SK-N-SH treated with all-trans-retinoic acid at 6 μM for 48 hours (cell line): ENCODE data around the gene RHEX.
"Not testable (repeated sequence)": the region's sequence is repeated elsewhere in the genome, so short reads cannot be mapped to it uniquely, and the experiment has no call there.

Experiments
- CSDC2 ChIP-seq: fragments of 250-450 bp; sonication (Bioruptor Pico); IDR thresholded peaks from 2 replicates; pipeline ENCODE4 v1.5.0; 2020; ENCODE audit warnings: mild to moderate bottlenecking, moderate library complexity
- ISL1 ChIP-seq: fragments of 250-450 bp; sonication (Bioruptor Pico); IDR thresholded peaks from 2 replicates; pipeline ENCODE4 v2.1.2; 2022; ENCODE audit warnings: mild to moderate bottlenecking, moderate library complexity
- OSR1 ChIP-seq: fragments of 250-450 bp; sonication (Bioruptor Pico); IDR thresholded peaks from 2 replicates; pipeline ENCODE4 v1.8.0; 2022; ENCODE audit warnings: moderate library complexity, mild to moderate bottlenecking, inconsistent platforms
- POU6F1 ChIP-seq: fragments of 250-450 bp; sonication (Bioruptor Pico); IDR thresholded peaks from 2 replicates; pipeline ENCODE4 v1.8.0; 2021; ENCODE audit warnings: low read depth, mild to moderate bottlenecking, moderate library complexity, borderline replicate concordance
- PPARA ChIP-seq: fragments of 250-450 bp; sonication (Bioruptor Pico); IDR thresholded peaks from 2 replicates; pipeline ENCODE4 v1.5.0; 2020; ENCODE audit warnings: mild to moderate bottlenecking, borderline replicate concordance
- RARB ChIP-seq: fragments of 250-450 bp; sonication (Bioruptor Pico); IDR thresholded peaks from 2 replicates; pipeline ENCODE4 v1.8.0; 2021; ENCODE audit warnings: mild to moderate bottlenecking, moderate library complexity
- TCF4 ChIP-seq: fragments of 250-450 bp; sonication (Bioruptor Pico); IDR thresholded peaks from 2 replicates; pipeline ENCODE4 v1.8.0; 2021; ENCODE audit warnings: mild to moderate bottlenecking, moderate library complexity, borderline replicate concordance
- ZFP30 ChIP-seq: fragments of 450-650 bp; formaldehyde crosslinking; IDR thresholded peaks from 2 replicates; pipeline ENCODE4 v1.5.0; 2022; ENCODE audit warnings: mild to moderate bottlenecking, moderate library complexity
- ZNF565 ChIP-seq: fragments of 450-650 bp; formaldehyde crosslinking; conservative IDR thresholded peaks from 2 replicates; pipeline ENCODE4 v1.5.0; 2020; ENCODE audit warnings: low read depth, mild to moderate bottlenecking, moderate library complexity
- ZNF70 ChIP-seq: fragments of 450-650 bp; formaldehyde crosslinking; IDR thresholded peaks from 2 replicates; pipeline ENCODE4 v1.5.0; 2020; ENCODE audit warnings: mild to moderate bottlenecking, moderate library complexity
- TF ChIP-seq, protein P1 (sequence below): fragments of 250-450 bp; sonication (Bioruptor Pico); IDR thresholded peaks from 2 replicates; pipeline ENCODE4 v1.8.0; 2020; ENCODE audit warnings: mild to moderate bottlenecking, moderate library complexity, borderline replicate concordance

DNA sequence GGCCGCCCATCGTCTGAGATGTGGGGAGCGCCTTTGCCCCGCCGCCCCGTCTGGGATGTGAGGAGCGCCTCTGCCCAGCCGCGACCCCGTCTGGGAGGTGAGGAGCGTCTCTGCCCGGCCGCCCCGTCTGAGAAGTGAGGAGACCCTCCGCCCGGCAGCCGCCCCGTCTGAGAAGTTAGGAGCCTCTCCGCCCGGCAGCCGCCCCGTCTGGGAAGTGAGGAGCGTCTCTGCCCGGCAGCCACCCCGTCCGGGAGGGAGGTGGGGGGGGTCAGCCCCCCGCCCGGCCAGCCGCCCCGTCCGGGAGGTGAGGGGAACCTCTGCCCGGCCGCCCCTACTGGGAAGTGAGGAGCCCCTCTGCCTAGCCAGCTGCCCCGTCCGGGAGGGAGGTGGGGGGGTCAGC lies 11.0 kb downstream of the RHEX start:
- TF ChIP-seq, protein P1, sequence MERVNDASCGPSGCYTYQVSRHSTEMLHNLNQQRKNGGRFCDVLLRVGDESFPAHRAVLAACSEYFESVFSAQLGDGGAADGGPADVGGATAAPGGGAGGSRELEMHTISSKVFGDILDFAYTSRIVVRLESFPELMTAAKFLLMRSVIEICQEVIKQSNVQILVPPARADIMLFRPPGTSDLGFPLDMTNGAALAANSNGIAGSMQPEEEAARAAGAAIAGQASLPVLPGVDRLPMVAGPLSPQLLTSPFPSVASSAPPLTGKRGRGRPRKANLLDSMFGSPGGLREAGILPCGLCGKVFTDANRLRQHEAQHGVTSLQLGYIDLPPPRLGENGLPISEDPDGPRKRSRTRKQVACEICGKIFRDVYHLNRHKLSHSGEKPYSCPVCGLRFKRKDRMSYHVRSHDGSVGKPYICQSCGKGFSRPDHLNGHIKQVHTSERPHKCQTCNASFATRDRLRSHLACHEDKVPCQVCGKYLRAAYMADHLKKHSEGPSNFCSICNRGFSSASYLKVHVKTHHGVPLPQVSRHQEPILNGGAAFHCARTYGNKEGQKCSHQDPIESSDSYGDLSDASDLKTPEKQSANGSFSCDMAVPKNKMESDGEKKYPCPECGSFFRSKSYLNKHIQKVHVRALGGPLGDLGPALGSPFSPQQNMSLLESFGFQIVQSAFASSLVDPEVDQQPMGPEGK (CRISPR knock-in tag), result not testable (repeated sequence)
- not testable (repeated sequence) for TF ChIP-seq ZFP30; ZNF565 (CRISPR knock-in tag); TCF4 (CRISPR knock-in tag); ISL1; RARB; ZNF70 (CRISPR knock-in tag); OSR1; POU6F1 (CRISPR knock-in tag); PPARA (CRISPR knock-in tag); CSDC2
